GM11168 (cell line): Measurements from ENCODE around the gene FGD6.
"Not testable (repeated sequence)": the region's sequence is repeated elsewhere in the genome, so short reads cannot be mapped to it uniquely, and the experiment has no call there.

ENCODE experiments used
- in situ Hi-C: fragments of 300-500 bp; cut with MboI; formaldehyde crosslinking; loops from one replicate; pipeline ENCODE4 v1.12.0; 2022; ENCODE audit warnings: low sequenced_read_pairs; ENCODE audit not compliant: unreplicated experiment

The FGD6 gene

DNA sequence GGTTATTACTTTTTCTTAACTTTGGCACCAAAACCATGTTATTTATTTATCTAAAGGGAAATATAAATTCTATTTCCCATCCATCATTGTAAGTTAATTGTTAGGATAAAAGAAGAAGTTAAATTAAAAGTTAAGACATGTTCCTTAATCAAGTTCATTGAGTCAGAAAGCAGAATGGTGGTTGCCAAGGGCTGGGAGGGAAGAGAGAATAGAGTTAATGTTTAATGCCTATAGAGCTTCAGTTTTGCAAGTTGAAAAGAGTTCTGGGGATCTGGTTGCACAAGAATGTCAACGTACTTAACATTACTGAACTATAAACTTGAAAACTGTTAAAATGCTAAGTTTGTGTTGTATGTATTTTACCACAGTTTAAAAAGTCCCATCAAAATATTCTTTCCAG lies 80.7 kb downstream of the FGD6 start:
- in situ Hi-C loops: no loop called here

DNA sequence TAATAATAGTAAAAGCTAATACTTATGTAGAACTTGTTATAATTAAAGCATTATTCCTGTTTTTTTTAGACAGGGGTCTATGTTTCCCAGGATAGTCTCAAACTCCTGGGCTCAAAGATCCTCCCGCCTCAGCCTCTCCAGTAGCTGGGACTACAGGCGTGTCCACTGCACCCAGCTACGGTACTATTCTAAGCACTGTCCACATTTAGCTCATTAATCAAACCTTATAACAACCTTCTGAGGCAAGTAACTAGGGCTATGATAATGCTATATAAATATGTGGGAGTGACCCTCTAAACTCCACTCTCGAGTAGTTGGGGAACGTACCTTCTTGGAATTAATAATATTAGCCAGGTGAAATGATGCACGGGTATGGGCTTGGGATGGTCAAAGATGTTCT lies 83.2 kb downstream of the FGD6 start:
- in situ Hi-C loops: no loop called here

DNA sequence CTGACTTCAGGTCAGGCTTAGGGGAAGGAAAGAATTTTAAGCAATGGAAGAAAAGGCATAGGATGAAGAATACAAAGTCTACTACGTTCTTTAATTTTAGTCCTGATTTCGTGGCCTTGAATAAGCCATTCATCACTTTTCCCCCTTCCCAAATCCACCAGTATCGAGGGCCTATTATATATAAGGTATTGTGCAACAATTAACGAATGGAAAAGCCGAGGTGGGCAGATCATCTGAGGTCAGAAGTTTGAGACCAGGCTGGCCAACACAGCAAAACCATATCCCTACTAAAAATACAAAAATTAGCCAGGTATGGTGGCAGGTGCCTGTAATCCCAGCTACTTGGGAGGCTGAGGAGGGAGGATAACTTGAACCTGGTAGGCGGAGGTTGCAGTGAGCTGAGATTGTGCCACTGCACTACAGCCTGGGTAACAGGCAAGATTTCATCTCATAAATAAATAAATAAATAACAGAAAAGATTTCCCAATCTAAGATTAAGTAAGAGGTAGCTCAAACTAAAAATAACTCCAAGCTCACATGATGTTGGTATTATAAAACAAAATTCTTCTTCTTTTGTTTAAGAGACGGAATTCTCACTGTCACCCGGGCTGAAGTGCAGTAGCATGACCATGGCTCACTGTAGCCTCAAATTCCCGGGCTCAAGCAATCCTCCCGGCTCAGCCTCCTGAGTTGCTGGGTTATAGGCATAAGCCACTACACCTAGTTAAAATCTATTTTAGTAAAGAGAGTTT lies 85.5 kb downstream of the FGD6 start:
- in situ Hi-C loops: no loop called here

DNA sequence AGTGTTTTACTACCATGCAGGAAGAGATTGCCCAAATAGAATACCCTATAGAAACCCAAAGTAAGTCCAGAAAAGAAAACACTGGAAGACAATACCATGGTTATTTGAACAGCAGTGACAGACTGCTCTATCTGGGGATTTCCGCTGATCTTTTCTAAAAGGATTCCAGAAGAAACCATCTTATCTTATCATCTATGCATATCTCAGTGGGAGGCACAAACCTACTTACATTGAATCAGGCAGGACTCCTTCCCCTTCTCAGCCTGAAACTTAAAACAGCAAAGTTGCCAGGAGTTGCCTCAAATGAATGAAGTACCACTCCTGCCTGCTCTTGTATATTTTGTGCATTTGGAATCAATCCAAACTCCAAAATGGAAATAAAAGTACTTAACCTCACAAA lies 87.2 kb downstream of the FGD6 start:
- in situ Hi-C loops: no loop called here

DNA sequence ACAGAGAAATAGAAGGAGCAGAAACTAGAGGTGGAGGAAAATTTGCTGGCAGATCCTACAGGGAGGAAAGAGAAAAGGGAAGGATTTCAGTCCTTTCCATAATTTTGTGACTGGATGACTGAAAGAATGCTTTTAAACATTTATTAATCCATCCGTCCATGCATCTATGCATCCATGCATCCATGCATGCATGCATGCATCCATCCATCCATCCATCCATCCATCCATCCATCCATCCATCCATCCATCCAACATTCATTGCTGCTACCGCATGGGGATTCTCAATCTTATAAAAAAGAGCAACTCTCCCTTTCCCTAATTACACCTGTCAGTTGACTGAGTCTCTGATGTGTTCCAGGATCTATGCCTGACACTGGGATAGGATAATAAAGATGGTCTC lies 88.2 kb downstream of the FGD6 start:
- in situ Hi-C loops: loop anchor here (5.0 kb wide), 1 partner anchor 408 kb away; no protein-coding TSS in a partner anchor

DNA sequence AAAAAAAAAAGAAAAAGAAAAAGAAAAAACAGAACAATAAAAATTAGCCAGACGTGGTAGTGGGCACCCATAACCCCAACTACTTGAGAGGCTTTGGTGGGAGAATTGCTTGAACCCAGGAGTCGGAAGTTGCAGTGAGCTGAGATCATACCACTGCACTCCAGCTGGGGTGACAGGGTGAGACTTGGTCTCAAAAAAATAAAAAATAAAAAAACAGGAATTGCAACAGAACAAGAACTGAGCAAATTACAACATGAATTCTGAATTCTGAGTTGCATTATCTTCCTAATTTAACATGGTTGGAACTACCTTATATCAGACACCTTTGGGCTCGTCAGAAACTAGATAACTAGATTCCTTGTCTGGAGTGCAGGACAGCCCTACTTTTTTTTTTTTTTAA lies 90.5 kb downstream of the FGD6 start:
- in situ Hi-C loops: loop anchor here (5.0 kb wide), 1 partner anchor 411 kb away; no protein-coding TSS in a partner anchor

DNA sequence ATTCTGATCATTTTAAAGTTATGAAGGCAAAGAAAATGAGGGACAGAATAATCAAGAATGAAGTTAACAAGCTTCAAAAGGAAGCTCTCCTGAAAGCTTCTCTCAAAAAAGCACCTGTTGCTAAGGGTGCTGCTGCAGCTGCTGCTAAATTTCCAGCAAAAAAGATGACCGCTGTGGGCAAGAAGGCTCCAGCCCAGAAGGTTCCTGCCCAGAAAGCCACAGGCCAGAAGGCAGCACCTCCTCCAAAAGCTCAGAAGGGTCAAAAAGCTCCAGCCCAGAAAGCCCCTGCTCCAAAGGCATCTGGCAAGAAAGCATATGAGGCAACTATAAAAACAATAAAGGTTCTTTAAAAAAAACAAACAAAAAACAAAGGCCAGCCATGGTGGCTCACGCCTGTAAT lies 91.2 kb downstream of the FGD6 start:
- in situ Hi-C loops: loop anchor here (5.0 kb wide), 1 partner anchor 411 kb away; no protein-coding TSS in a partner anchor

DNA sequence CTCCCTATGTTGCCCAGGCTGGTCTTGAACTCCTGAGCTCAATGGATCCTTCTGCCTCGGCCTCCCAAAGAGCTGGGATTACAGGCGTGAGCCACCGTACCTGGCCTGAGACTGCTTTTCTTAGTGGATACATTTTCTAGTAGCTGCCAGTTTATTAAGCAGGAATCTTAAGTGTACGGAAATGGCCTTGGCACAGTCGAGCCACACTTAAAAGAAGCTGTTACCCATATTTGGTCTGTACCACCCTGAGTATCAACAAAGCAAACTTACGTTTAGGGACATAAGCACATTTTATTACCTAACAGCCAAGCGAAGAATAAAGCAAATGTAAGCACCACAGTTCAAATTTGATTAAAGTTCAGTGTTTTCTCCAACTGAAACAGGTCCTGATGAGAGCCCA lies 93.2 kb downstream of the FGD6 start:
- in situ Hi-C loops: no loop called here

DNA sequence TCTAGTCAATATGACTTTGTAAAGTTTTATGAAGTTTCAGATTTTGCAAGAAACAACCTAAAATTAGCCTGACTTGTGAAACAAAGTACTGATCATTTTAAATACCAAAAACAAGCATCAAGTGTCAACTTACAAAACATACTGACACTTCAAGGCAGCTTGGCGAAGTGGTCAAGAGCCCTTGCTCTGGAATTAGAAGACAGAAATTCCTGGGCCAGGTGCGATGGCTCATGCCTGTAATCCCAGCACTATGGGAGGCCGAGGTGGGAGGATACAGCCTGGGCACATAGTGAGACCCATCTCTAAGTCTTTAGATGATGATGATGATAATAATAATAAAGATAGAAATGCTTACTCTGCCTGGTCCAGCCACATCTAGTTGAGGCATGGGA lies 98.5 kb downstream of the FGD6 start:
- in situ Hi-C loops: loop anchor here (10.0 kb wide), 1 partner anchor 96 kb away; the partner anchor contains the start of genes FGD6 and VEZT

DNA sequence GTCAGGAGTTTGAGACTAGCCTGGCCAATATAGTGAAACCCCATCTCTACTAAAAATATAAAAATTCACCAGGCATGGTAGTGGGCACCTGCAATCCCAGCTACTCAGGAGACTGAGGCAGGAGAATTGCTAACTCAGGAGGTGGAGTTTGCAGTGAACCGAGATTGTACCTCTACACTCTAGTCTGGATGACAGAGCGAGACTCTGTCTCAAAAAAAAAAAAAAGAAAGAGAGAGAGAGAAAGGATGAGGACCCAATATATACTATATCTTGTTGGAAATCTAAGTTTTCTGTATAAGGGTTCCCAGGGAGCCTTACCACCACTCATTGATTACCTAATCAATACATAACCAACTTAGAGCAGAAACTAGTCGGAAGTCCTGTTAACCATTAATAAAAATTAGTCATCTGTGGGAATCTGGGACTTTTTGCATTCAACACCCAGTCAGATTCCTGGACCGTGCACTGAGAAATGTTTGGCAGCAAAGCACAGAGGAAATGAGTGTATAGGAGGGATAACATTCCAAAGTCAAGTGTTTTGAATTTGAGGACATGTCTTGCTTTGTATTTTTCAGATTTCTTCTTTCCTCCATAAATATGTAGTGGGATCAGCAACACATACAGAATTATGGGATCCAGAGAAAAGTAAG lies 99.0 kb downstream of the FGD6 start:
- in situ Hi-C loops: loop anchor here (10.0 kb wide), 1 partner anchor 97 kb away; the partner anchor contains the start of genes FGD6 and VEZT

DNA sequence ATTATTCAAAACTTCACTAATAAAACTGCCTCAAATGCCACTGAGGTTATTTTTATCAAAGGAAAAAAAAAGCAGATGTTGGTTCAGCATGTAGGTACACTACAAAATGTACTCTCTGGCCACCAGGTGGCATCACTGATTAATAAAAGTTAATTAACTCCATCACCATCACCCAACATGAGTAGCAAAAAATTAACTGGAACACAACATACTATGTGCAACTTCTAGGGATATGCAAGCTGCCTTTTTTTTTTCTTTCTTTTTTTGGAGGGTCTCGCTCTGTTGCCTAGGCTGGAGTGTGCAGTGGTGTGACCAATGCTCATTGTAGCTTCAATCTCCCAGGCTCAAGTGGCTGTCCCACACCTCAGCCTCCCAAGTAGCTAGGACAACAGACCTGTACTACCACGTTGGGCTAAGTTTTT lies 100.1 kb downstream of the FGD6 start:
- in situ Hi-C loops: loop anchor here (10.0 kb wide), 1 partner anchor 98 kb away; the partner anchor contains the start of genes FGD6 and VEZT

DNA sequence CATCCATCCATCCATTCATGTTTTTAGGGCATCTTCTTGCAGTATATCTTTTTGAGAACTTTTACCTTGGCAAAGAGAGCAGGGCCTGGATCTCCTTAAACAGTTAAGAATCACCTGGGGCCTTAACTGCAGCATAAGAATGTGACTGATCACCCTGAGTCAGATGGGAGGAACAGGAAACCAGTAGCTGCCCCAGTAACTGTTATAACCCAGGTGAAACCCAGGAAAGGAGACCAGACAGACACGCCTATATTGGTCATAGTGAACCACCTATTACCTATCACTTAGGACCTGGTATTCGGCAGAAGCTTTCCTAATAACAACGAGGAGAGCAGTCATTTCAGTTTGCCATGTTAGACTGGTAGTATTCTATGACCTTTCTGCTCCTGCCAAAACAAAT lies 100.5 kb downstream of the FGD6 start:
- in situ Hi-C loops: loop anchor here (10.0 kb wide), 1 partner anchor 98 kb away; the partner anchor contains the start of genes FGD6 and VEZT

DNA sequence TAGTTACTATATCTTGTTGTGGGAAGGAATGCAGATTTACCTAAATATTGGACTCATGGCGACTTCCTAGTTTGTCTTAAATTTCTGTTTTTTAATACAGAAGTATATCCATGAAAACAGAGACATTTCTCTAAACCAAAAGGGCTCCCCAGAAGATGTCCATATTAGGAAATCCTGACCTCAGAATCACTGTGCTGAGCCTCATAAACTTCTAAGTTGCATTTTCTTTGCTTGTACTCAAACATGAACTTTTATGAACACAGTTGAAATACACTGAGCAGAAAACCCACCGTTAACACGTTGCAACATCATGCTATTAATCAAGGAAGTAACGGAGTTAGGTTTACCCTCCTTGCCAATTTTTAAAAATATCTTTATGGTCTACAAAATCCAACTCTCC lies 100.9 kb downstream of the FGD6 start:
- in situ Hi-C loops: loop anchor here (10.0 kb wide), 1 partner anchor 98 kb away; the partner anchor contains the start of genes FGD6 and VEZT

DNA sequence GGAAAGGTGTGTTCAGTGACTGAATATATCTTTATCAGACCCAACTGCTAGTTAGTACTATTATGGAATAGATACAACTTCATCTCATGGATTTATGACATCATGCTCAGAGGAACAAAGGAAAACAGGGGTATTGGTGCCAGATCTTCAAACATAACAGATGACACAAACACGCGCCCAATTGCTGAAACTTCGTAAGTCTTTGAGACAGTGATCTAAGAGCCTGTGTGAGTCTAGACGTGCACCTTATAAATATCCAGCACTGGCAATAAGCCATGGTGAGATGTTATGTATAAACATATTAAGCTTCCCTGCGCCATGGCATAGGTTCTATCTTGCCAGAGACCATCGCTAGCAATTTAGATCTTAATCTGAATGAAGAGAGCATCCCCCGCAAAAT lies 101.6 kb downstream of the FGD6 start:
- in situ Hi-C loops: loop anchor here (10.0 kb wide), 1 partner anchor 99 kb away; the partner anchor contains the start of genes FGD6 and VEZT

DNA sequence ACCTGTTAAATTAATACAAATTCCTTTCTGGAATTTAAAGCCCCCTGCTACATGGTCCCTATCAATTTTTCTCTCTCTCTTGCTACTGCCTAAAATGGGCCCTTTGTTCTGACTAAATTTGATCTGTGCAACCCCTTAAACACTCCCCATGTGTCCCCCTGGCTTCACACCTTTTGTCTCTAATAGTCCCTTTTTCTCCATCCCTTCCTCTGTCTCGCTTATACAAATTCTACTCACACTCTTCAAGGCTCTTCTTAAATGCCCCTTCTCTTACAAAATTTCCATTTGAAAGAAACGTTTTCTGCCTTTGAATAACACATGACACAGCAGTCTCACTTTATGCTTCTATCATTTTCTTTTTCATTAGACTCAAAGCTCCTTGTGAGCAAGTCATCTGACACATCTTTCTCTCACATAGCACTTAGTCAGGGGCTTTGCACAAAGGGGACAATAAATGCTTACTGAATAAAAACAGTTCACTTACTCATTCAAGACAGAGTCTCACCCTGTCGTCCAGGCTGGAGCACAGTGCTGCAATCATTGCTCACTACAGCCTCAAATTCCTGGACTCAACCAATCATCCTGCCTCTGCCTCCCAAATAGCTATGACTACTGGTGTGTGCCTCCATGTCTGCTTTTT lies 102.4 kb downstream of the FGD6 start:
- in situ Hi-C loops: loop anchor here (10.0 kb wide), 1 partner anchor 100 kb away; the partner anchor contains the start of genes FGD6 and VEZT

DNA sequence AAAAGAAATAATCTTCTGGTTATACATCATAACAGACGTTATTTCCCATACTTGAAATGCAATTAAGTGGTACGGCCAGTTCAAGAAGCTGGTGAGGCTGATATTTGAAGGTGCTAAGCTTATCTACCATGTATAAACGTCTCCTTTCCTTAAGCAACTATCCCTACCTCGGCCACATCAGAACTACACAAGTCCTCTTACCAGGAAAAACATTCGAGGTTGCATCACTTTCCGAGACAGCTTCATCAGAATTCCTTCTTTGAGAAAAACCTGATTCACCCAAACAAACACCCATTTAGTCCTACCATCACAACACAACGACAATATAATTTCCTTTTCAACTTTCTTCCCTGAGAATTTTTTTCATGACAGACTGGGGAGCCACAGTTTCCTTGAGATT lies 109.9 kb downstream of the FGD6 start:
- in situ Hi-C loops: no loop called here

DNA sequence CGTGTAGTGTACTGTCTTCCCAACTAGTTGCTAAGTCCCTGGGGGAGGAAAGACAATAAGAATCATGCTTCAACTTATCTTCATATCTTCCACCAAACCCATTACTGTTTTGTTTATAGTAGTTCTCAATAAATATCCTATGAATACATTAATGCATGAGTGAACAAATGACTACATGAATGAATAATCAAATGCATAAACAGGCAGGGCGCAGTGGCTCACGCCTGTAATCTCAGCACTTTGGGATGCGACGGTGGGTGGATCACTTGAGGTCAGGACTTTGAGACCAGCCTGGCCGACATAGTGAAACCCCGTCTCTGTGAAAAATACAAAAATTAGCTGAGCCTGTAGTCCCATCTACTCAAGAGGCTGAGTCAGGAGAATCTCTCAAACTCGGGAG lies 111.7 kb downstream of the FGD6 start:
- in situ Hi-C loops: no loop called here

DNA sequence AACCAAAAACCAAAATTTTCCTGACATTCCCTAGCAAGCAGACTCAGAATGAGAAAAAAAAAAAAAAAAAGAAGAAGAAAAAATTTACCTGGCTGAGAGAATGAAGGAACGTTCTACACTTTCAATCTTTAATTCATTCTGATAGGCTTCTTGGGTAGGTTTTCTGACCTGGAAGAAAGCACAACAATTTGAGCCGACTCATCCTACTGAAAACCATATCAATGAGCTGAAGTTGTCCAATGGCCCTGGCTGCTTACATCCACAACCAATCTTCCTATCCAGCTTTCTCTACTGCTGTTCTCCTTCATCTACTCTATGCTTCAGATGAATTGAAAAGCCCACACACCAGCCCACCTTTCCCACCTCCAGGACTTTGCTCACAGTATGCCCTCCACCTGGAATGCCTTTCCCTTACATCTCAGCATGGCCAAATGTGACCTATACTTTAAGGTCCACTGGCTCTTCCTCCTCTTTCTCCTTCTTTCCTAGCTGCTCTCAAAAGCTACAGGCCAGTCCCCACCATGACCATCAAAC lies 112.3 kb downstream of the FGD6 start:
- in situ Hi-C loops: no loop called here

DNA sequence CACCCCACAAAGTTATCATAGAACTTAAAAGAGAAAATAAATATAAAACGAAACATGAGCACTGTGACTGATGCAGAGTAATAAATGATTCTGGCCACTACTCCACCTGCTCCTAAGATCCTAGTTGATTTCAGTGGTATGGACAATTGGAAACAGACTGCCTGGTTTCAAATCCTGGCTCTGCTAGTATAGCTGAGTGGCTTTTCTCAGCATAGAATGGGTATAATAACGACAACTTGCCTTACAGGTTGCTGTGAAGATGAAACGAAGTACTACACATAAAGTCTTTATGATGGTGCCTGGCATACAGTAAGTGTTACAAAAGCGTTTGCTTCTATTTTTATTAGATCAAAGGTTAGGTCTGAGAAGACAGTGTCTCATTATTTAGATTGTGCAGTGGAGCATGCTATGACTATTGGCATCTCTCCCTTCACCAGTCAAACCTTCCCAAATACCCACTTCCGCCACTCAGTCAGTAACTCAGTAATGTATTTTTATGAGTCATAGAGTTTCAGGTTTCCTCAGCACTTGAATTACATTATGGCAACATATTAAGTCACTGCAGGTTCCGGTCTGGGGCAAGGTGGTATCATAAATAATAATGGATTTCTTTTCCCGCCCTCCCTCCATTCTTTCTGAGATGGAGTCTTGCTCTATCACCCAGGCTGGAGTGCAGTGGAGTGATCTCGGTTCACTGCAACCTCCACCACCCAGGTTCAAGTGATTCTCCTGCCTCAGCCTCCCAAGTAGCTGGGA lies 114.2 kb downstream of the FGD6 start:
- in situ Hi-C loops: no loop called here

DNA sequence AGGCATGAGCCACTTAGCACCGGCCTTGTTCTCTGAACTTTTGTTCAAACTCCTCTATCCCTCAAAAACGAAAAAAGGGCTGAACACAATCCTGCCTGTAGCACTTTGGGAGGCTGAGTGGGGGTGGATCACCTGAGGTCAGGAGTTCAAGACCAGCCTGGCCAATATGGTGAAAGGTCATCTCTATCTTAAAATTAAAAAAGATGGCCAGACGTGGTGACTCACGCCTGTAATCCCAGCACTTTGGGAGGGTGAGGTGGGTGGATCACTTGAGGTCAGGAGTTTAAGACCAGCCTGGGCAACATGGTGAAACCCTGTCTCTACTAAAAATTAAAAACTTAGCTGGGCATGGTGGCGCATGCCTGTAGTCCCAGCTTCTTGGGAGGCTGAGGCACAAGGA lies 115.3 kb downstream of the FGD6 start:
- in situ Hi-C loops: not testable (repeated sequence)
